K562 (cell line): Measurements from ENCODE around the gene TTYH2. TPM values are rescaled to one million over a fixed set of nuclear protein-coding genes. Genes with fewer than 3 reads are reported as not detected.

ENCODE experiments used
- ATAC-seq: fragments of 200-7000 bp; cut with Tn5 transposase; 3 replicates; pipeline ENCODE4 v1.9.1; 2020; ENCODE audit warnings: moderate library complexity
- BruUV-seq: library from RNA; stranded (reverse); fragments of 400-500 nt; replicated peaks from 2 replicates; lab custom pipeline; 2021; lab: Mats Ljungman, UMichigan
- CTCF ChIA-PET: fragments of 300-600 bp; formaldehyde crosslinking; extraction: SDS; loops from one replicate; lab custom pipeline; 2021; ENCODE audit warnings: low intra/inter-chr PET ratio; lab: Yijun Ruan, JAX
- POLR2A ChIA-PET: fragments of 300-600, 350-650 bp; sonication (Branson Sonifier 250); formaldehyde crosslinking; extraction: SDS; loops from one replicate; lab custom pipeline; 2021; ENCODE audit warnings: antibody characterized with exemption, inconsistent platforms; lab: Yijun Ruan, JAX
- DNase-seq, 4 experiments: peaks; one replicate each; pipeline versions ENCODE4 v3.0.0 to v3.0.0-alpha.2; 2011 to 2018; ENCODE audit warnings: low spot score in 3 of 4, mixed read lengths in 3 of 4; ENCODE audit errors: extremely low read depth in 1 of 4
- FAIRE-seq: peaks from 2 replicates; lab custom pipeline; 2011; peaks lifted over from hg19 to GRCh38; lab: Jason Lieb, UNC
- H2AFZ ChIP-seq: 2 replicates; pipeline ENCODE4 v1.6.0; 2011; ENCODE audit warnings: low read depth, low read length, control low read depth, inconsistent platforms
- H3K27ac ChIP-seq: fragments of 200-600 bp; 3 replicates; pipeline ENCODE4 v1.8.0; 2011; ENCODE audit warnings: low read depth, mild to moderate bottlenecking, control low read depth, inconsistent platforms, low read length, moderate library complexity, mixed read lengths; ENCODE audit errors: extremely low read depth
- H3K27me3 ChIP-seq, 2 experiments: fragments of 300-600 bp in 1 of 2; 2 replicates in 1 of 2; 3 replicates in 1 of 2; pipeline versions ENCODE4 v1.6.0 to v1.8.0; 2011; ENCODE audit warnings: inconsistent platforms in 2 of 2, low read length in 2 of 2, mild to moderate bottlenecking in 1 of 2, mixed read lengths in 1 of 2, moderate library complexity in 1 of 2; ENCODE audit not compliant: control insufficient read depth in 2 of 2, insufficient read depth in 2 of 2
- H3K36me3 ChIP-seq: fragments of 300-600 bp; 3 replicates; pipeline ENCODE4 v1.8.0; 2011; ENCODE audit warnings: mild to moderate bottlenecking, low read length, inconsistent platforms; ENCODE audit not compliant: control insufficient read depth, insufficient read depth
- H3K4me1 ChIP-seq, 2 experiments: fragments of 200-600 bp in 1 of 2; replicated peaks in 1 of 2; 2 replicates in 1 of 2; 3 replicates in 1 of 2; pipeline versions ENCODE4 v1.5.1 to v1.8.0; 2011; ENCODE audit warnings: inconsistent platforms in 2 of 2, low read length in 2 of 2, mild to moderate bottlenecking in 1 of 2, mixed read lengths in 1 of 2, moderate library complexity in 1 of 2; ENCODE audit not compliant: control insufficient read depth in 2 of 2, insufficient read depth in 2 of 2
- H3K4me2 ChIP-seq: 2 replicates; pipeline ENCODE4 v1.6.1; 2011; ENCODE audit warnings: low read length, control low read depth, inconsistent platforms, mixed read lengths; ENCODE audit not compliant: insufficient read depth
- H3K4me3 ChIP-seq: fragments of 200-600 bp; sonication (generic), shearing (Covaris generic); 2 replicates; pipeline ENCODE4 v1.5.1; 2016; ENCODE audit warnings: control low read depth, inconsistent platforms
- H3K79me2 ChIP-seq: fragments of 200-600 bp; 3 replicates; pipeline ENCODE4 v1.8.0; 2011; ENCODE audit warnings: low read length, inconsistent platforms; ENCODE audit not compliant: control insufficient read depth, insufficient read depth
- H3K9ac ChIP-seq, 2 experiments: 2 replicates each; pipeline versions ENCODE4 v1.6.0 to v1.6.1; 2011; ENCODE audit warnings: low read depth in 2 of 2, low read length in 2 of 2, control low read depth in 1 of 2, inconsistent platforms in 1 of 2, mild to moderate bottlenecking in 1 of 2, mixed read lengths in 1 of 2; ENCODE audit not compliant: insufficient read depth in 1 of 2
- H3K9me1 ChIP-seq: one replicate; pipeline ENCODE4 v1.6.0; 2011; ENCODE audit warnings: inconsistent platforms, mild to moderate bottlenecking, low read length, moderate library complexity; ENCODE audit not compliant: control insufficient read depth, insufficient read depth
- H3K9me3 ChIP-seq: replicated peaks from 2 replicates; pipeline ENCODE4 v1.5.1; 2011; ENCODE audit warnings: low read depth, low read length, inconsistent platforms; ENCODE audit not compliant: control insufficient read depth, insufficient read depth
- H4K20me1 ChIP-seq: replicated peaks from 2 replicates; pipeline ENCODE4 v1.6.1; 2011; ENCODE audit warnings: low read length, inconsistent platforms, mixed read lengths; ENCODE audit not compliant: control insufficient read depth, insufficient read depth
- HDAC1 ChIP-seq, 2 experiments: fragments of 450-650 bp; IDR thresholded peaks; 2 replicates each; pipeline ENCODE4 v1.6.1; 2016 to 2017; ENCODE audit warnings: inconsistent platforms in 1 of 2, mild to moderate bottlenecking in 1 of 2, moderate library complexity in 1 of 2
- KDM5B ChIP-seq: fragments of 200-600 bp; sonication (generic); IDR thresholded peaks from 2 replicates; pipeline ENCODE4 v1.6.1; 2012; ENCODE audit warnings: low read depth, mild to moderate bottlenecking, moderate library complexity, low read length, control low read depth, inconsistent platforms; ENCODE audit not compliant: insufficient replicate concordance
- MCM3 ChIP-seq: fragments of 450-650 bp; IDR thresholded peaks from 2 replicates; pipeline ENCODE4 v1.6.1; 2016
- MEF2D ChIP-seq: conservative IDR thresholded peaks from 2 replicates; pipeline ENCODE4 v1.6.1; 2016; ENCODE audit warnings: low read depth, missing genetic modification characterization, missing compliant biosample characterization
- MTA3 ChIP-seq: fragments of 450-650 bp; formaldehyde crosslinking; IDR thresholded peaks from 2 replicates; pipeline ENCODE4 v1.6.1; 2017; ENCODE audit warnings: mild to moderate bottlenecking, borderline replicate concordance
- RCOR1 ChIP-seq, 2 experiments: IDR thresholded peaks; 2 replicates each; pipeline ENCODE4 v1.6.1; 2012; ENCODE audit warnings: low read depth in 2 of 2, low read length in 2 of 2, borderline replicate concordance in 1 of 2, improper control_type of control experiment in 1 of 2
- TCF3 ChIP-seq: sonication (generic); formaldehyde crosslinking; IDR thresholded peaks from 2 replicates; pipeline ENCODE4 v1.4.0; 2020; ENCODE audit warnings: mild to moderate bottlenecking, missing genetic modification reagents
- ZNF668 ChIP-seq: fragments of 250-450 bp; sonication (Bioruptor Pico); IDR thresholded peaks from 2 replicates; pipeline ENCODE4 v1.8.0; 2022; ENCODE audit warnings: mild to moderate bottlenecking, inconsistent platforms
- ZNF766 ChIP-seq: fragments of 200-800 bp; sonication (Bioruptor generic); conservative IDR thresholded peaks from 2 replicates; pipeline ENCODE4 v1.6.1; 2016; ENCODE audit warnings: missing genetic modification characterization, missing compliant biosample characterization
- WGBS: fragments of 100-300 bp; shearing (Covaris generic); methylation state at CpG from one replicate; pipeline ENCODE4 v1.1.6; 2016; ENCODE audit warnings: low coverage, mixed read lengths; ENCODE audit not compliant: insufficient coverage; ENCODE audit errors: missing lambda C conversion rate; 5-methylcytosine and 5-hydroxymethylcytosine counted together
- in situ Hi-C: fragments of 300-500 bp; cut with MboI; formaldehyde crosslinking; loops from 4 replicates; pipeline ENCODE4 v1.15.0; 2018; ENCODE audit warnings: inconsistent platforms, mixed read lengths
- intact Hi-C: fragments of 100-400 bp; cut with micrococcal nuclease; formaldehyde crosslinking; loops from 2 replicates; pipeline ENCODE4 v1.14.2; 2022
- polyA plus RNA-seq, 8 experiments: library from polyadenylated mRNA; depleted of rRNA in 4 of 8; stranded (reverse) in 5 of 8; unstranded in 3 of 8; fragments of >200 nt; fragmentation: Nextera tagmentation in 2 of 8; fragmentation: Illumina TruSeq in 1 of 8; extraction: Ambion mirVana in 2 of 8; extraction: Trizol in 1 of 8; gene quantifications; 2 replicates each; pipeline versions ENCODE4 v1.2.1 to v1.2.3, GENCODE V29; 2011 to 2014; ENCODE audit warnings: inconsistent platforms in 1 of 8, missing spikeins in 1 of 8
- total RNA-seq, 7 experiments: library from RNA; depleted of rRNA in 6 of 7; stranded (reverse); fragments of >200 nt in 6 of 7; fragmentation: Illumina TruSeq in 2 of 7; extraction: Trizol in 2 of 7; gene quantifications; 2 replicates each; pipeline versions ENCODE4 v1.2.1 to v1.2.3, GENCODE V29; 2011 to 2021; ENCODE audit warnings: low replicate concordance in 1 of 7
- TF ChIP-seq, protein P1 (sequence below), 2 experiments: fragments of 150-350 bp in 1 of 2; IDR thresholded peaks; 2 replicates each; pipeline ENCODE4 v1.6.1; 2012 to 2016; ENCODE audit warnings: low read depth in 2 of 2, low read length in 2 of 2, mild to moderate bottlenecking in 1 of 2, moderate library complexity in 1 of 2
- TF ChIP-seq, protein P2 (sequence below): fragments of 250-450 bp; sonication (Bioruptor Pico); IDR thresholded peaks from 2 replicates; pipeline ENCODE4 v1.5.0; 2021
- TF ChIP-seq, protein P3 (sequence below), 2 experiments: fragments of 200-800 bp in 1 of 2; sonication (Bioruptor generic) in 1 of 2; sonication (generic) in 1 of 2; formaldehyde crosslinking in 1 of 2; IDR thresholded peaks in 1 of 2; conservative IDR thresholded peaks in 1 of 2; 2 replicates each; pipeline versions ENCODE4 v1.5.0 to v1.6.1; 2016 to 2020; ENCODE audit warnings: missing compliant biosample characterization in 1 of 2, missing genetic modification characterization in 1 of 2, missing genetic modification reagents in 1 of 2

TTYH2 gene
- total and polyA plus RNA-seq, 9 of the 15 experiments (the other 6 are each of a cell fraction or from before 2014, with no cell fraction given): 0.03 to 2.0 (median 0.91) TPM

DNA sequence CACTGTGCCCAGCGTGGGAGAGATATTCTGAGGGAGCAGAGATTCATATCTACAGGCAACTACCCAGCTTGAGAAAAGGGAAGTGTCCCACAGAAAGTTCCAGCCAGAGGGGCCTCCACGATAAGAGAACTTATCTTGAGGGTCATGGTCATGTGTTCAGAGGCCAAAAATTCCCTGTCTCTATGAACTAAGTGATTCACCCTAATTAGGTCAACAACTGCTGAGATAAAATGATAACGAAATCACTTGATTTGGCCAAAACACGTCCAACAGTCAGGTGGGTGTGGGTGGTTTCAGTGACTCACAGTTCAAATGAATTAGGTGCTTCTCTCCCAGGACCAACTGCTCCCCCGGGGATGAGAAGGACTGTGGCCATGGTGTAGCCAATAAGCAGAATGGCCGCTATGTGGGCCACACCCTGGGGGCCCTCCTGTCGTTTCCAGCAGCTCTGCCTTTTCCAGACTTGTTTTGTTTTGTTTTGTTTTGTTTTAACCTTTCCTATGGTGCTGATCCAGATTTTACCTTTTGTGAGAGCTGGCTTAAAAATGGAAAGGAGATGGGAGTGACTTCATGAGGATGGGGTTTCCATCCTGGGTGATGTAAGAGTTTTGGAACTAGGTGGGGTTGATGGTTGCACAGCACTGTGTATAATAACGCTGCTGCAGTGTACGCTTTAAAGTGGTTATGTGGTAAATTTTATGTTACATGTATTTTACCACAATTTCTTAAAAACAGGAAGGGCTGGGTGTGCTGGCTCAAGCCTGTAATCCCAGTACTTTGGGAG lies 69.4 kb downstream of the TTYH2 start:
- Histone ChIP-seq H3K9me1 (no peaks in the 10 kb centered on the region), H3K27ac (no peak overlapping the region), H3K36me3 (no peaks in the 10 kb centered on the region), H3K79me2 (no peaks in the 10 kb centered on the region), H3K27me3 (no peaks in the 10 kb centered on the region), H3K4me3 (no peak overlapping the region), H3K4me2 (0 out of 2 replicates have a peak overlapping the region, but pooled peaks have one; percentile 22), H3K9me3 (no peaks in the 10 kb centered on the region), H3K4me1 (peaks cover 16 to 31% of the 10 kb centered on the region in 2 experiments), H3K9ac (no peak overlapping the region), H2AFZ (peak overlapping the region; percentile 33; the same call in 1 of the 2 replicates), H4K20me1 (no peaks in the 10 kb centered on the region)
- peak; percentile 51 for ATAC-seq
- WGBS: 5% methylated on average over 9 of the region's 9 CpGs
- BruUV-seq: no TSS peak
- DNase-seq: peak; percentile 44 to 64 (median 58)
- POLR2A ChIA-PET: interaction anchor here (0.9 to 1.9 kb wide), 6 partner anchors 9 to 92 kb away, joined by 3 to 6 read pairs (median 4); no protein-coding TSS in a partner anchor
- intact Hi-C loops (loop anchor here (5.0 kb wide), 1 partner anchor 70 kb away; the partner anchor contains the start of gene TTYH2), in situ Hi-C loops (loop anchor here (5.0 kb wide), 1 partner anchor 65 kb away; no protein-coding TSS in a partner anchor)
- CTCF ChIA-PET: no interaction called here
- FAIRE-seq: no peak
- TF ChIP-seq MCM3 (no peak), KDM5B (peak; percentile 35), ZNF766 (peak; percentile 91; the same call in 1 of the 2 replicates), HDAC1 (IDR thresholded peaks at IDR 0.05) (no peak), MEF2D (tag) (peak; percentile 81), MTA3 (0 out of 2 replicates have a peak, but pooled peaks have one; percentile 57), RCOR1 (IDR thresholded peaks at IDR 0.05; ENCODE audit: borderline replicate concordance in 1 of 2, low read depth in 2 of 2, low read length in 2 of 2) (peak in 1 of 2 experiments; percentile 87; a peak in 2 of 4 replicates), ZNF668 (CRISPR knock-in tag) (no peak), TCF3 (peak; percentile 81)
- TF ChIP-seq, protein P1, sequence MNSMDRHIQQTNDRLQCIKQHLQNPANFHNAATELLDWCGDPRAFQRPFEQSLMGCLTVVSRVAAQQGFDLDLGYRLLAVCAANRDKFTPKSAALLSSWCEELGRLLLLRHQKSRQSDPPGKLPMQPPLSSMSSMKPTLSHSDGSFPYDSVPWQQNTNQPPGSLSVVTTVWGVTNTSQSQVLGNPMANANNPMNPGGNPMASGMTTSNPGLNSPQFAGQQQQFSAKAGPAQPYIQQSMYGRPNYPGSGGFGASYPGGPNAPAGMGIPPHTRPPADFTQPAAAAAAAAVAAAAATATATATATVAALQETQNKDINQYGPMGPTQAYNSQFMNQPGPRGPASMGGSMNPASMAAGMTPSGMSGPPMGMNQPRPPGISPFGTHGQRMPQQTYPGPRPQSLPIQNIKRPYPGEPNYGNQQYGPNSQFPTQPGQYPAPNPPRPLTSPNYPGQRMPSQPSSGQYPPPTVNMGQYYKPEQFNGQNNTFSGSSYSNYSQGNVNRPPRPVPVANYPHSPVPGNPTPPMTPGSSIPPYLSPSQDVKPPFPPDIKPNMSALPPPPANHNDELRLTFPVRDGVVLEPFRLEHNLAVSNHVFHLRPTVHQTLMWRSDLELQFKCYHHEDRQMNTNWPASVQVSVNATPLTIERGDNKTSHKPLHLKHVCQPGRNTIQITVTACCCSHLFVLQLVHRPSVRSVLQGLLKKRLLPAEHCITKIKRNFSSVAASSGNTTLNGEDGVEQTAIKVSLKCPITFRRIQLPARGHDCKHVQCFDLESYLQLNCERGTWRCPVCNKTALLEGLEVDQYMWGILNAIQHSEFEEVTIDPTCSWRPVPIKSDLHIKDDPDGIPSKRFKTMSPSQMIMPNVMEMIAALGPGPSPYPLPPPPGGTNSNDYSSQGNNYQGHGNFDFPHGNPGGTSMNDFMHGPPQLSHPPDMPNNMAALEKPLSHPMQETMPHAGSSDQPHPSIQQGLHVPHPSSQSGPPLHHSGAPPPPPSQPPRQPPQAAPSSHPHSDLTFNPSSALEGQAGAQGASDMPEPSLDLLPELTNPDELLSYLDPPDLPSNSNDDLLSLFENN (IDR thresholded peaks at IDR 0.05; ENCODE audit: low read depth in 2 of 2, low read length in 2 of 2): 0 out of 4 replicates have a peak, but pooled peaks of 1 of the 2 experiments have one; percentile 52
- TF ChIP-seq, protein P2, sequence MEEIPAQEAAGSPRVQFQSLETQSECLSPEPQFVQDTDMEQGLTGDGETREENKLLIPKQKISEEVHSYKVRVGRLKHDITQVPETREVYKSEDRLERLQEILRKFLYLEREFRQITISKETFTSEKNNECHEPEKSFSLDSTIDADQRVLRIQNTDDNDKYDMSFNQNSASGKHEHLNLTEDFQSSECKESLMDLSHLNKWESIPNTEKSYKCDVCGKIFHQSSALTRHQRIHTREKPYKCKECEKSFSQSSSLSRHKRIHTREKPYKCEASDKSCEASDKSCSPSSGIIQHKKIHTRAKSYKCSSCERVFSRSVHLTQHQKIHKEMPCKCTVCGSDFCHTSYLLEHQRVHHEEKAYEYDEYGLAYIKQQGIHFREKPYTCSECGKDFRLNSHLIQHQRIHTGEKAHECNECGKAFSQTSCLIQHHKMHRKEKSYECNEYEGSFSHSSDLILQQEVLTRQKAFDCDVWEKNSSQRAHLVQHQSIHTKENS (CRISPR knock-in tag): 0 out of 2 replicates have a peak, but pooled peaks have one; percentile 21
- TF ChIP-seq, protein P3, sequence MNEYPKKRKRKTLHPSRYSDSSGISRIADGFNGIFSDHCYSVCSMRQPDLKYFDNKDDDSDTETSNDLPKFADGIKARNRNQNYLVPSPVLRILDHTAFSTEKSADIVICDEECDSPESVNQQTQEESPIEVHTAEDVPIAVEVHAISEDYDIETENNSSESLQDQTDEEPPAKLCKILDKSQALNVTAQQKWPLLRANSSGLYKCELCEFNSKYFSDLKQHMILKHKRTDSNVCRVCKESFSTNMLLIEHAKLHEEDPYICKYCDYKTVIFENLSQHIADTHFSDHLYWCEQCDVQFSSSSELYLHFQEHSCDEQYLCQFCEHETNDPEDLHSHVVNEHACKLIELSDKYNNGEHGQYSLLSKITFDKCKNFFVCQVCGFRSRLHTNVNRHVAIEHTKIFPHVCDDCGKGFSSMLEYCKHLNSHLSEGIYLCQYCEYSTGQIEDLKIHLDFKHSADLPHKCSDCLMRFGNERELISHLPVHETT (CRISPR knock-in tag; conservative IDR thresholded peaks at IDR 0.05 in 1 of 2, IDR thresholded peaks at IDR 0.05 in 1 of 2): peak in 1 of 2 experiments; percentile 57; a peak in 1 of 4 replicates
